ENCODE results near the gene MOGAT3.

MOGAT3 gene

GRCh38 chr7:101233907-101234547 is 33.2 kb upstream of the MOGAT3 start:
- no peak for DNase-seq (ENCODE audit: low read depth, low spot score)

GRCh38 chr7:101232141-101232850 is 31.5 kb upstream of the MOGAT3 start:
- peak; percentile 24 for DNase-seq (ENCODE audit: low read depth, low spot score)

GRCh38 chr7:101231644-101232043 is 30.8 kb upstream of the MOGAT3 start:
- no peak for DNase-seq (ENCODE audit: low read depth, low spot score)

- no peak for DNase-seq (ENCODE audit: low read depth, low spot score)
Measured at GRCh38 chr7:101226721-101227120, 25.9 kb upstream of the MOGAT3 start.

GRCh38 chr7:101225650-101226049 is 24.8 kb upstream of the MOGAT3 start:
- no peak for DNase-seq (ENCODE audit: low read depth, low spot score)

GRCh38 chr7:101223528-101223927 is 22.7 kb upstream of the MOGAT3 start:
- no peak for DNase-seq (ENCODE audit: low read depth, low spot score)

- no peak for DNase-seq (ENCODE audit: low read depth, low spot score)
Measured at GRCh38 chr7:101222275-101222830, 21.5 kb upstream of the MOGAT3 start.

DNA sequence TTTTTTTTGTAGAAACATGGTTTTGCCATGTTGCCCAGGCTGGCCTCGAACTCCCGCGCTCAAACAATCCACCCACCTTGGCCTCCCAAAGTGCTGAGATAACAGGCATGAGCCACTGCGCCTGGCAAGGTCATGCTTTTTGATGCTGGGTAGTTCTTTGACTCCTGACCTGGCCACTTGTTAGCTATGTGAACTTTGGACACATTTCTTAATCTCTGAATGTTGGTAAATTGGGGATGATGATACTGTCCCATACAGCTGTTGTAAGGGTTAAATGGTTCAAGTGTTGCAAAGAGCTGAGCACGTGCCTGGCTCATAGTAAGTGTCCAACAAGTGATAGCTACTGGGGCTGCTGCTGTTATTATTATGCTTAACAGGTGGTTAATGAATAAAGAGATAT is 19.5 kb upstream of the MOGAT3 start:
- DNase-seq (ENCODE audit: low read depth, low spot score): no peak

GRCh38 chr7:101218236-101219125 is 17.6 kb upstream of the MOGAT3 start:
- peak; percentile 40 for DNase-seq (ENCODE audit: low read depth, low spot score)

DNA sequence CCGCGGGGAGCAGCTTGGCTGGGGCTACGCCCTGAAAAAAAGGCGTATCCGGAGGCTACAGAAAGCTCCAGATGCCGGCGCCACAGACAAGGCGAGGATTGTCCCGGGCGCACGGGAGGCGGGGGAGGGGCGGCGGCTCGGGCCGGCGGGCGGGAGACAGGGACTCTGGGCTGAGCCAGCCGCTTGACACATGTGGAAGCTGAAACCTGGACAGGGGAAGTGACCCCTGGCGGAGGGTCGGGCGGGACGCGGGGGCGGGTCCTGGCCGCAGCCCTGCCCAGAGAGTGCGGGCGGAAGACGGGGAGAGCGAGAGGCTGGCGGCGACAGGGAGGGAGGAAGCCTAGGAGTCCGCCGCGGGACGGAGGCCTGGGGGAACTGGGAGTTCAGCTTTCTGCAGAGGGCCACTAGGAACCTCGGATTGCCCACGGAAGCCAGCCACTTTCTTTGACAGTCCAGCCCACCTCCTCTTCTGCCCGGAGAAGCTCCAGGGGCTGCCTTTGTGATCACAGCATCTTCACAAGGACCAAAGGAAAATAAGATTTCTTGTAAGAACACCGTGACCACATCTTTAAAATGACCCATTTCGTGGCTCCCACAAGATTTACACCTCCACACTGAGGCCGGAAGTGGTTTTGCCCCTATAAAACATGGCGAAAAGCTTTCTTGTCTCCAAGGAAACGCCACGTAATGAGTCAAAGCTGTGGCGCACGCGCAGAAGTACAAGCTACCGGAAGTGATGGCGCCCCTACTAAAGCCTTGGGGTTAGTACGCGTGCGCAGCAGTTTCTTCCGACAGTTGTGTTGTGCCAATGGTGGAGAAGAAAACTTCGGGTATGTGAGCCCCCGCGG is 16.8 kb upstream of the MOGAT3 start, which contains the start of the genes PLOD3 and ZNHIT1:
TSS of gene PLOD3 (minus strand) at position 194 of the 848 bp plus-strand sequence. CDS start 307 bp downstream, outside the sequence.
TSS of gene ZNHIT1 (plus strand) at position 778 of the 848 bp plus-strand sequence. CDS start at position 809, 31 bp downstream.
- DNase-seq (ENCODE audit: low read depth, low spot score): peak; percentile 99

GRCh38 chr7:101216860-101217387 is 16.1 kb upstream of the MOGAT3 start:
- peak; percentile 46 for DNase-seq (ENCODE audit: low read depth, low spot score)

DNA sequence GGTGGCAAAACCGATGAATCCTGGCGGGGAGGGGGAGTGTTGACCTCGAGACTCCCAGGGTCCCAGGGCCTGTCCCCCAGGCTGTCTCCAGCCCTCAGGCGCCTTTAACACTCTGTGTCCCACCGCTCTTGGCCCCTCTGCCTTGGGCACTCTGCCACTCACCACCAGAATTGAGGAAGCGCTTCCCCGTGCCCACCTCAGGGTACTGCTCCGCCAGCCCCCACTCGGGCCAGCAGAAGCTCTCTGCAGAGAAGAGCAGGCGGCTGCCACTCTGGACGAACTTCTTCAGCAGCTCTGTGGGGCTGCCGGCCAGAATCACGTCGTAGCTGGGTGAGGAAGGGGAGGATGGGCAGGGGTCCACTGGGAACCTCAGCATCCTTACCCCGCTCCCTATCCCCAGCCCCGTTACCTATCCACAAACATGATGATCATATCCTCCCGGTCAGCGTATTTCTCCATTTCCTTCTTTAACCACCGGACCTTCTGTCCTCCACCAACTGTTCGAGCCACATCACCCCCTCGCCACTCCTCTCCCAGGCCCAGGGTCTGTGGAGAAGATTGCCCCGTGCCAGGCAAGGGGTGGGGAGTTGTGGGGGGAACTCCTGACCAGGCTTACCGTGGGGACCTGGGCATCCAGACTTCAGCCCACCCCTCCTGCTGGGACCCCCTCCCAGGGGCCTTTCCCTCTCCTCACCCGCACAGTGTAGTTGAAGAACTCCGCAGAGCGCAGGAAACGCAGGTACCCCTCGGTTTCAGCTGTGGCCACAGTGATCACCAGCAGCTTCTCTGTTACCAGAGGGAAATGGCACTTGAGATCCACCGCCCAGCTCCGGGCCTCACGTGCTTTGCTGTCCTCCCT is 15.4 kb upstream of the MOGAT3 start:
- DNase-seq (ENCODE audit: low read depth, low spot score): no peak

GRCh38 chr7:101212014-101212413 is 11.2 kb upstream of the MOGAT3 start:
- no peak for DNase-seq (ENCODE audit: low read depth, low spot score)

DNA sequence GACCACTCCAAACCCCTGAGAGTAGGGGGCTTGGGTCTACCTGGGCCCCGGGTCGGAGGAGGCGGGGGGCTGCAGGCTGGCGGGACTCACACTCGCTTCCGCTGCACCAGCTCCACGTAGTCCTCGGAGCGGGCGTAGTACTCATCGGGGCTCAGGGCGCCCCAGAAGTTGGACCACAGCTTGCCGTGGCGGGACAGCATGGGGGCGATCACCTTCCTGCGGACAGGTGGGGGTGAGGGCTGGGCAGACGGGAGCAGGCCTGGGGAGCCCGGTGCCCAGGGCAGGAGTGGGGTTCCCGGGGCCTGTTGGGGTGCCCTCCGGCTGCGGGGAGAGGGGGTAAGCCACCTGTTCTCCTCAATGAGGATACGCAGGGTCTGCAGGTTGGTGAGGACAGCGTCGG is 10.7 kb upstream of the MOGAT3 start:
- DNase-seq (ENCODE audit: low read depth, low spot score): no peak

DNA sequence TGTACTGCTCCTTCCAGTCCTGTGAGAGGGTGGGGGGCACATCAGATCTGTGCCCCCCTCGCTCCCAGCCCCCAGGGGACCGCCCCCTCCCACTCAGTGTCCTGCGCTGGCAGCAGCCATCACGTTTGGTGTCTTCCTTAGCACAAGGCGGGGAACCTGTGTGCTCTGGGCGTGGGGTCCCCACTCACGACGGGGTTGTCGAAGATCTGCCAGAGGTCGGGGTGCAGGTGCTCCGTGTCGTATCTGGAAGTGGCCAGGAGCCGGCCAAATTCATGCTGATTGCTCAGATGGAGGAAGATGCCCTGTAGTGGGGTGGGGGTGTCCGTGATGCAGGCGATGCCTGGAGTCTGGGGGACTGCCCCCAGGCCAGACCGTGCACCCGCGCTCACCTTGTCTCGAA is 9.3 kb upstream of the MOGAT3 start:
- DNase-seq (ENCODE audit: low read depth, low spot score): no peak

DNA sequence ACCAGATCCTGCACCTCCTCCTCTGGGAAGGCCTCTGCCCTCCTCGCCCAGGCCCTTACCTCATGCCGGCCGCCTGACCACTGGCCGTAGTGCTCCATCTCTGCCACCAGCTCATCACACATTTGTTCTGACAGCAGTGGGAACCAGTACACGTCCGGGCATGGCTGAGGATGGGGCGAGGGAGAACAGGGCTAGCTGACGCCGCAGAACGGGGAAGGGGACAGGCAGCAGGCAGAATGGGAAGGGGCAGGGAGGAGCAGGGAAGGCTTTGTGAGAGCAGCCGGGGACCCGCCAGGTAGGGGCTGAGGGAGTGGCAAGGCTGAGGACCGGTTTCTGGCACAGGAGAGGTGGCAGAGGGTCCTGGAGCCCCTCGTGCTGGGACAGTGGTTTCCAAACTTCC is 8.0 kb upstream of the MOGAT3 start:
- DNase-seq (ENCODE audit: low read depth, low spot score): no peak

DNA sequence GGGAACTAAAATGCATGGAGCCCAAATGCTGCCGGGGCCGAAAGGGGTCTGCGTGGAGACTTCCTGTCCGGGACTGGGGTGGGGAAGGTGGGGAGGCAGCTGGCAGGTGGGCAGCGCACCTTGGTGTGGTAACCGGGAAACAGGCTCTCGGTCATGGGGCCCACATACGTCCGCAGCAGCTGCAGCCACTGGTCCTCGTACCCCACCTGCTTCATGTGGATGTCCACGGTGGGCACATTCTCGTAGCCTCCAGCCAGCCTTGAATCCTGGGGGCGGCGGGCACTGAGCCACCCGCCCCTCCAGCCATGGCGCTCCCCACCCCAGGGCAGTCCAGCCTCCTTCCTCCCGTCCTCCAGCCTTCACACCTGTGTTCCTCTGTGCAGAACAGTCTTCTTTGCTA is 6.6 kb upstream of the MOGAT3 start:
- no peak for DNase-seq (ENCODE audit: low read depth, low spot score)

DNA sequence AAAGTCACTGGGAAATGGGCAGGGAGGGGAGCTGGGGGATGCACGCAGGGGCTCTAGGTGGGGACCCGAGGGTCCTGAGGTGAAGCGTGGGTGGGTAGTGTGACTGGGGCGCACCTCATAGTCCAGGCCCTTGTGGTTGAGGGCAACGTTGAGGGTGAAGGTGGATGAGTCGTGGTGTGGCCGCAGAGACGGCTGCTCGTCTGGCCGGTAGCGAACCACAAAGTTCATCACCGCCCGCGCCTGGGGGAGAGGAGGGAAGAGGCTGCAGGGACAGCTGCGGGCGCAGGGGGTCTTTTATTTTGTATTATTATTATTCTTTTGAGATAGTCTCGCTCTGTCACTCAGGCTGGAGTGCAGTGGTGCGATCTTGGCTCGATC is 5.8 kb upstream of the MOGAT3 start:
- no peak for DNase-seq (ENCODE audit: low read depth, low spot score)

- DNase-seq (ENCODE audit: low read depth, low spot score): no peak
Measured at GRCh38 chr7:101205901-101206664, 5.2 kb upstream of the MOGAT3 start.

Data from astrocyte of the hippocampus (primary cell).